Adrenal gland (tissue), 5 donors: ENCODE measurements around the gene GH1.
"Not testable (repeated sequence)": the region's sequence is repeated elsewhere in the genome, so short reads cannot be mapped to it uniquely, and the experiment has no call there.

Experiments used
- CTCF ChIP-seq, 6 experiments: fragments of 450-650 bp in 4 of 6; fragments of 200-600 bp in 2 of 6; sonication (generic) in 1 of 6; IDR thresholded peaks; 1 replicate in 5 of 6; 2 replicates in 1 of 6; pipeline versions ENCODE4 v1.5.1 to v1.8.0; 2016 to 2021; ENCODE audit warnings: antibody characterized with exemption in 6 of 6, mild to moderate bottlenecking in 2 of 6, moderate library complexity in 1 of 6
- POLR2A ChIP-seq, 2 donors: fragments of 450-650 bp; IDR thresholded peaks; one replicate each; pipeline ENCODE4 v1.6.1; 2017; ENCODE audit warnings: antibody characterized with exemption in 2 of 2, mild to moderate bottlenecking in 2 of 2, moderate library complexity in 1 of 2
- donor health status: DM: no; HTN: no; CAD: no.

GRCh38 chr17:63894821-63895220, 23.8 kb downstream of the GH1 start:
- not testable (repeated sequence) for TF ChIP-seq CTCF, POLR2A (IDR thresholded peaks at IDR 0.05)
